ENCODE data around the gene VWA5B1.

VWA5B1 gene

DNA sequence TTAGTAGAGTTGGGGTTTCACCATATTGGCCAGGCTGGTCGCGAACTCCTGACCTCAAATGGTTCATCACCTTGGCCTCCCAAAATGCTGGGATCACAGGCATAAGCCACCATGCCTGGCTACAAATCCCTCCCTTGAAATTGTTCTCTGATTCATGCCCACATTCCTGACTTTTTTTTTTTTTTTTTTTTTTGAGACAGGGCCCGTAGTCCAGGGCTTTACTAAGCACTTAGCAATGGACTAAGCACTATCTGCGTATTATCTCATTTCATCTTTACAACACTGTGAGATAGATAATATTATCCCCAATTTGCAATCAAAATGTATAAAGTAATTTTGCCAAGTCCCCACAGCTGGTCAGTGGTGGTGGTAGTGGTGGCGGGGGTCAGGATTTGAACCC, 58.9 kb downstream of the VWA5B1 start:
- DNase-seq: no peak

DNA sequence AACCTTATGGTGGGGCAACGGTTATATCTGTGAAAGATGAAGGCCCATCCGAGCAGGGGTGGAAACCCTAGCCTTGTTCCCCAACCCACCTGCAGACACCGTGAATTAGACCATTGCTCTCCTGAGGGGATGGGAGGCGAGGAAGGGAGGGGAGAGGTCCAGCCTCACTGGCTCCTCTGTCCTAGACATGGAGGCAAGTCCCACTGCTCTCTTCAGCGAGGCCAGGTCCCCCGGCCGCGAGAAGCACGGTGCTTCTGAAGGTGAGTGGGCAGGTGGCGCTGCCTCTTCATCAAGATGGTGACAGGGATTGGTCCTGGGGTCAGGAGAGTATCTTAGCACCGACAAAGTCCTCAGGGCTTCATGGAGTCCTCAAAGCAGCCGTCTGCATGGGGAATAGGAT, 59.3 kb downstream of the VWA5B1 start:
- no peak for DNase-seq

DNA sequence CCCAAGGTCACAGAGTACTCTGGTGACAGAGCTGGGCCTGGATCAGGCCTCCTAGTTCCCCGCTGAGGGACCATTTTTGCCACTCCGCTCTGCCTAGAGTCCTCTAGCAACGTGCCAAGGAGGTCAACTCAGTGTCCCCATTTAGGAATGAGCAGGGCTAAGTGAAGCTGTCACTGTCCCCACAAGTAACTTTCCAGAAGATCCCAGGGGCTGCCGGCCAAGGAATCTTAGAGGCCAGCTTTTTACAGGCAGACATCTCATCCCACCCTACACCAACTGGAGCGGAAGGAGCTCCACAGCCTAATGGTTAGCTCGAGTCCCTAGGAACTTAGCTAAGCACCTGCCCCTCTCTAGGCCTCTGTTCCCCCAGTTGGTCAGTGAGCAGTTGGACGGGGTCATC, 59.7 kb downstream of the VWA5B1 start:
- no peak for DNase-seq

- no peak for DNase-seq
Measured at GRCh38 chr1:20351911-20352701, 61.4 kb downstream of the VWA5B1 start.

DNA sequence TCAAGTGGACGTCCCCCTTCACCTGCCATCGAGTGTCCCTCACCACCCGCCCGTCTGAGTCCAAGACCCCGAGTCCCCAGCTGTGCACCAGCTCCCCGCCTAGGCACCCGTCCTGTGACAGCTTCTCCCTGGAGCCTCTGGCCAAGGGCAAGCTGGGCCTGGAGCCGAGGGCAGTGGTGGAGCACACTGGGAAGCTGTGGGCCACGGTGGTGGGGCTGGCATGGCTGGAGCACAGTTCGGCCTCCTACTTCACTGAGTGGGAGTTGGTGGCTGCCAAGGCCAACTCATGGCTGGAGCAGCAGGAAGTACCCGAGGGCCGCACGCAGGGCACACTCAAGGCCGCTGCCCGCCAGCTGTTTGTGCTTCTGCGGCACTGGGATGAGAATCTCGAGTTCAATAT, 63.2 kb downstream of the VWA5B1 start:
- DNase-seq: no peak

- DNase-seq: no peak
Measured at GRCh38 chr1:20354610-20355009, 63.9 kb downstream of the VWA5B1 start.

DNA sequence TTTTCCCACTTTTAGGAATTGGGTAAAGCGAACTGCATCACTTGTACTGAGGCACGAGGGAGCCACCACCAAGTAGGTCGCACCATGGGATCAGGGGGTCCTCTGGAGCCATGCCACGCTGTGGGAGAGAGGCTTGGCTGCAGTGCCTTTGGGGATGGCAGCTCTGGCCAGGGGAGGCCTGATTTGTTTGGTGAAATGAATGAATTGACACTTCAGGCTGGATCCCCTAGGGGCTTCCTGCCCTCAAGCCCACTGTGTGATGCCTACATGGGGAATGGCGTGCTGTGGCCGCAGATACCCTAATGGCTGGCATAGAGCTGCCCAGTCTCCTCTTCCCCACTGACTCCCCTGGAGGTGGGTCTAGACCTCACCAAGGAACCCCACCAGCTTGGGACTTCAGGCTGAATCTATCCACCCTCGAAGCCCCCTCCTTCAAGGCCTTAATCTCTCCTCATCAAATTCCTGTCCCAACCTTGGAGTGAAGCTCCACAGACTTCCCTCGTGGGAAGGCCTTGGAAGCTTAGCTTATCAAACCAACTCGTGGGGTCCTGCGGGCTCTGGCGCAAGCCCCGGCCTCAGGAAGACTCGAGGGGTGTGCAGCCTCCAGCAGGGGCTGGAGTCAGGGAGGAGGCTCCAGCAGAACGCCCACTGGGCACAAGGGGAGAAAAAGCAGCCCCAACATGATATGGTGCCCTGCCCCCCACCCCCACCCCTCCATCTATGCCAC, 64.6 kb downstream of the VWA5B1 start:
- DNase-seq: no peak

GRCh38 chr1:20355828-20356735, 65.4 kb downstream of the VWA5B1 start:
- no peak for DNase-seq

DNA sequence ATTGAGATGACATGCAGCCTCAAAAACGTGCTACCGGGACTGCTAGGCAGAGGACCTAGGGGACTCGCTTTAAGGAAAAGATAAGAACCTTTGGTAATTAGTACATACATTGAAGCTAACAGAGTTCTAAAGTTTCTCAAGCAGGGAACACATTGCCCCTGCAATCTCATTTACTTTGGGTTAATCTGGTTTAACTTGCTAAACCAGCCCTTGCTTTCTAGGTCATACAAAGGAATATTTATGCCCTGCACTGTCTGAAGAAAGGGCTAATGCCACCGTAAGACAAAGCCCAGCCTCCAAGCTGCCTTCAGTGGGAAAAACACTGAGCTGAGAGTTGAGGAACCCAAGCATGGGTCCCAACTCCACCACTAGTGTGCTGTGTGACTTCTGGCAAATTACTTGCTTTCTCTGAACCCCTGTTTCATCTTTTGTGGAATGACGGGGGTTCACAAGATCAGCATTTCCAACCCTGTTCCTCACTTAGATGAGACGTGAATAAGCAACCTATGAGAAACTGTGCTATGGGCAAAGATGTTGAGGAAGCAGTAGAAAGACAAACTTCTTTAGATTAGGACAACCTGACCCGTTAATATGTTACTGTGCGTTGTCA, 66.3 kb downstream of the VWA5B1 start:
- no peak for DNase-seq

GRCh38 chr1:20357796-20358195, 67.1 kb downstream of the VWA5B1 start:
- no peak for DNase-seq

DNA sequence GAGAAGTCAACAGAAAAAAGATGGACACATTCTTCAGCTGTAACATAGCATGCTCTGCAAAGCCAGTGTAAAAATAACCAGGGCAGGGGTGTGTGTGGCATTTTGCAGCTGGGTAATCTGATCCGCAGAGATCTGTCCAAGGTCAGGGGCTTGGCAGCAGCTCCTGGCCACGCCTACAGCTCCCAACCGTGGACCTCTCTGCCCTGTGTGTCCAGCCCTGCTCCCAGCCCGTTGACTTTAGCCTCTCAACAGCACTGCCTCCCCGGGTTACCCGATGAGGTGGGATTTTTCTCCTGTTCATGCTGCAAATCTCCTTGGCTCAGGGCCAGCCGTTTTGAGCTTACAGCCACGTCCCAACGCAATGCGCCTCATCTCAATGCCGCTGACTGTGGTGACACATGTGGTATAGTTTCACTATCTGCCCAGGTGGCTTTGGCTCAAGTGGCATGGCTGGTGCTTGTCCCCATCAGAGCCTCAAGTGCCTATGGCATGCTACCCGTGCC, 68.1 kb downstream of the VWA5B1 start:
- DNase-seq: peak; percentile 61 to 66

DNA sequence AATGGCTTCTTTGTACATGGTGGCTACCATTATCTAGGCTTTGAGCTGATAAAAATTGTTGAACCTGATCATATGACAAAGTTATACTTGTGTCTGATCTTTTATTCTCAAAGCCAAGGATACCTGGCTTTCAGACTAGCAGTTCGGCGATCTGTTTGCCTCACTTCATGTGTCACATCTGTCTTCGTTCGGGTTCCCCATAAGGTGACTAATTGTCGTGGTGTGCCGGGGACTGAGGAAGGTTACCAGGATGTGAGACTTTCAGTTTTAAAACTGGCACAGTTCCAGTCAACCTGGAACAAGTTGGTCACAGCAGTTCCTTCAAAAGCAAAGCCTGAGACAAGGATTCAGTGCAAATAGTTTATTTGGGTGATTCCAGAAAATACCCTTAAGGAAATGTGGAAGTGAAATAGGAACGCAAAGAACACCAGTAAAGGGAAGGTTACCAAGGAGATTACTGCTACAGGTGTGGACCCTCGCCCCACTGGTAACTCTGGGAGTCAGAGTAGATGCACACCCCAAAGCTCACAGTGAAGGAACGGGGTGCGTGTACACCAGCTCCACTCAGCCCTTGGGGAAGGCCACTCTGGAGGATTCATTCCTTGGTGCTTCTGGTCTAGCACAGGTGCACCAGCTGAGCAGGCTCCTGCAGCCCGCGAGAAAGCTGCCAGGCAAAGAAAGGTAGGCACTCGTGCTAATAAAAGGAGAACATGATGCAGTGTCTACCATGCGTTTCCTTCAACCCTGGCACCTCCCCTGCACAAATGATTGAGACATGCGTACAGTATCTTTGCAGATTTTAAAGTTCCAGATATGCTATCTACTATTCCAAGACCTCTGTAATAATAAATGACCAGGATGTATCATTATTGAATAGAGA, 69.0 kb downstream of the VWA5B1 start:
- no peak for DNase-seq

GRCh38 chr1:20361401-20361800, 70.7 kb downstream of the VWA5B1 start:
- DNase-seq: no peak

- DNase-seq: peak; percentile 44 to 51
Measured at GRCh38 chr1:20361805-20362381, 71.2 kb downstream of the VWA5B1 start.

GRCh38 chr1:20362856-20363255, 72.2 kb downstream of the VWA5B1 start:
- no peak for DNase-seq

- no peak for DNase-seq
Measured at GRCh38 chr1:20365421-20366055, 74.9 kb downstream of the VWA5B1 start.

DNA sequence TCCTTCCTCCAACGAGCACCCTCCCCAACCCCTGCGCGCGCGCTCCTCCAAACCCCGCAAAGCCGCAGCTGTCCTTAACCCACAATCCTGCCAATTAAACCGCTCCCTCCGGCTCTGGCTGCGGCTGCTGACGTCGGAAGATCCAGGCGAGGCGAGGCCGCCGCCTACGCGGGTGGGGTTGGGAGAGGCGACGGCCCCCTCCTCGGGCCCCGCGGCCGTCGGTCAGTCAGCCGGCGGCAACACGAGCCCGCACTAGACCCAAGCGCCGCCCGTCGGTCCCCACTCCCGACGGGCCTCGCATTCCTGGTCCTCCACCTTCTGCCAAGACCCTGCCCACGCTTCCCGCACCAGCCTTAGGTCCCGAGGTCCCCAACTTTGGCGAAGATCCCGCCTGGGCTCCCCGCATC, 75.4 kb downstream of the VWA5B1 start:
- no peak for DNase-seq

- no peak for DNase-seq
Measured at GRCh38 chr1:20366463-20367115, 75.9 kb downstream of the VWA5B1 start.

DNA sequence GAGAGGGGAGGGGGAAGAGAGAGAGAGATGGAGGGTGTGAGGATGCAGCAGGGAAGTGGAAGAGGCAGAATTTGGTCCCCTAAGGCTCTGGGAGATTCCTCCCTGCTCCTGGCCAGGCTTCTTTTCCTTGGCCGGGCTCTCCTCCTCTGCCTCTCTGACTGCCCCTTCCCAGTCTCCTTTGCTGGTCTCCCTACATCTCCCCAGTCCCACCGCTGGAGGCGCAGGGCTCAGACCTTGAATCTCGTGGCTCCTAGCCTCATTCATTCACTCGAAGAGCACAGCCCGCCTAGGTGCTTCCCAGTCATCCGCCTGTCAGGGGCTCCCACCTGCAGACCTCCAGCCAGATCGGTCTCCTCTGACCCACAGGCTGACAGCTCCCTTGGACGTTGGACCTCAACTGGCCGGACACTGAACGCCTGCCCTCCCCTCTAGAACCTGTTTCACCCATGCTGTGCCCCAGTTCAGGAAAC, 76.5 kb downstream of the VWA5B1 start:
- no peak for DNase-seq

GRCh38 chr1:20367626-20368025, 77.0 kb downstream of the VWA5B1 start:
- no peak for DNase-seq
